Measurements from ENCODE around the gene ZFP36L1. TPM values are rescaled to one million over a fixed set of nuclear protein-coding genes. Genes with fewer than 3 reads are reported as not detected.

The ZFP36L1 gene
- total RNA-seq, 2 donors from 2014 or later, result 217 to 257 TPM

GRCh38 chr14:68781161-68782021 lies 11.5 kb downstream of the ZFP36L1 start:
- Mint-ChIP-seq H3K27me3 (no peaks in the 10 kb centered on the region), H3K36me3 (ENCODE audit: low read depth) (no peaks in the 10 kb centered on the region), H3K27ac (peak overlapping the region; percentile 96), H3K4me1 (peaks cover 54% of the 10 kb centered on the region), H3K4me3 (peak overlapping the region; percentile 90)
- DNase-seq (peak in 2 of 3 donors; percentile 51 to 56), ATAC-seq (peak; percentile 74)
- no peaks in the 10 kb centered on the region for H3K9me3 ChIP-seq (ENCODE audit: control insufficient read depth, low read length, poor library complexity, severe bottlenecking)

GRCh38 chr14:68780358-68781160 lies 12.3 kb downstream of the ZFP36L1 start:
- peak overlapping the region; percentile 90 for H3K4me3 Mint-ChIP-seq
- H3K27ac Mint-ChIP-seq, result peak overlapping the region; percentile 96
- no peaks in the 10 kb centered on the region for H3K27me3 Mint-ChIP-seq
- ATAC-seq, result peak; percentile 33
- H3K4me1 Mint-ChIP-seq, result peaks cover 48% of the 10 kb centered on the region
- H3K36me3 Mint-ChIP-seq (ENCODE audit: low read depth), result no peaks in the 10 kb centered on the region
- peaks cover under 1% of the 10 kb centered on the region for H3K9me3 ChIP-seq (ENCODE audit: control insufficient read depth, low read length, poor library complexity, severe bottlenecking)
- DNase-seq, result no peak

- H3K4me3 Mint-ChIP-seq, result peak overlapping the region; percentile 90
- DNase-seq (peak in 1 of 3 donors; percentile 43), ATAC-seq (peak; percentile 55)
- H3K9me3 ChIP-seq (ENCODE audit: control insufficient read depth, low read length, poor library complexity, severe bottlenecking), result peaks cover 3% of the 10 kb centered on the region
- peak overlapping the region; percentile 96 for H3K27ac Mint-ChIP-seq
- no peaks in the 10 kb centered on the region for H3K27me3 Mint-ChIP-seq
- peaks cover 46% of the 10 kb centered on the region for H3K4me1 Mint-ChIP-seq
- H3K36me3 Mint-ChIP-seq (ENCODE audit: low read depth), result no peaks in the 10 kb centered on the region
Observed at GRCh38 chr14:68779761-68780323, 13.0 kb downstream of the ZFP36L1 start.

DNA sequence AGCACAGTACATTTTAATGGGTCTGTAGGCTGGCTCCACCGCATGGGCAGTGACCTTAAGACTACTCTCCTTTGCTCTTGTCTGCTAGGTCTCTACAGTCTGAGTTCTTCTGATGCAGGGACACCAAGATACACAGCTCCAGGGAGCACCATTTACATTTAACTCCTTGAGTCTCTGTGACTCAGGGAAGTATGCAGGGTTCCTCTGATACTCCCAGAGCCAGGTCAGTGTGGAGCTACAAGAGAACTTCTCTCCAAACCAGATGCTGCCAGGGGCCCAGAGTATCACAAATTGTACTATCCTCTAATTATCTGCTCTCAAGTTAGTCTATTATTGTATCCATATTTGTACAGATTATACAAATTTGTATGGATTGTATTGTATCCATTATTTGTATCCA lies 15.2 kb downstream of the ZFP36L1 start:
- no peaks in the 10 kb centered on the region for H3K27me3 Mint-ChIP-seq
- no peak overlapping the region for H3K4me3 Mint-ChIP-seq
- peaks cover 52% of the 10 kb centered on the region for H3K4me1 Mint-ChIP-seq
- no peak for ATAC-seq
- DNase-seq, result no peak
- H3K36me3 Mint-ChIP-seq (ENCODE audit: low read depth), result no peaks in the 10 kb centered on the region
- peak overlapping the region; percentile 96 for H3K27ac Mint-ChIP-seq
- H3K9me3 ChIP-seq (ENCODE audit: control insufficient read depth, low read length, poor library complexity, severe bottlenecking), result peaks cover 3% of the 10 kb centered on the region

DNA sequence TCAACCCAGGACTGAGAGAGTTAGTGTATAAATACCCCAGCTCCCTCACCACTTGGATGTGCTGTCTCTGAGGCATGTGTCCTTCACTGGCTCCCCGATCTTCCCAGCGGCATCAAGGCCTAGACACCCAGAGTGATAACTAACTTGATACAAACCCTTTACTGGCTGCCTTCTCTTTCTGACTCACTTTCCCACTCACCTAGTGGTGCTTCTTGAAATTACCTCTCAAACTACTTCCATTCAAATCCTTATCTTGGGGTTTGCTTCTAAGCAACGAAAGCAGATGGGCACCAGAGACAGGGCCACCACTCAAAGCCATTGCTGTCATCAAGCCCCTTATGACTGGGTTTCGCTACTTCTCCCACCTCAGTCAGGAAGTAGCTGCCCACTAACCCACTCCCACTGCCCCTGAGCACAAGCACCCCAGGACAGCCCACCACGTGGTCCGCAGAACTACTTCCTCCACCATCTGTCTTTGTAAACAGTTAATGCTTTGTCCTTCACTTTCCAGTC lies 17.2 kb downstream of the ZFP36L1 start:
- Mint-ChIP-seq H3K27ac (peak overlapping the region; percentile 57), H3K4me1 (peaks cover 53% of the 10 kb centered on the region), H3K27me3 (no peaks in the 10 kb centered on the region), H3K4me3 (no peak overlapping the region), H3K36me3 (ENCODE audit: low read depth) (no peaks in the 10 kb centered on the region)
- DNase-seq (no peak), ATAC-seq (no peak)
- H3K9me3 ChIP-seq (ENCODE audit: control insufficient read depth, low read length, poor library complexity, severe bottlenecking), result peaks cover 3% of the 10 kb centered on the region

GRCh38 chr14:68774771-68775613 lies 17.9 kb downstream of the ZFP36L1 start:
- Mint-ChIP-seq H3K4me3 (no peak overlapping the region), H3K36me3 (ENCODE audit: low read depth) (no peaks in the 10 kb centered on the region), H3K27me3 (no peaks in the 10 kb centered on the region), H3K27ac (no peak overlapping the region), H3K4me1 (peaks cover 53% of the 10 kb centered on the region)
- peaks cover 3% of the 10 kb centered on the region for H3K9me3 ChIP-seq (ENCODE audit: control insufficient read depth, low read length, poor library complexity, severe bottlenecking)
- no peak for DNase-seq
- no peak for ATAC-seq

DNA sequence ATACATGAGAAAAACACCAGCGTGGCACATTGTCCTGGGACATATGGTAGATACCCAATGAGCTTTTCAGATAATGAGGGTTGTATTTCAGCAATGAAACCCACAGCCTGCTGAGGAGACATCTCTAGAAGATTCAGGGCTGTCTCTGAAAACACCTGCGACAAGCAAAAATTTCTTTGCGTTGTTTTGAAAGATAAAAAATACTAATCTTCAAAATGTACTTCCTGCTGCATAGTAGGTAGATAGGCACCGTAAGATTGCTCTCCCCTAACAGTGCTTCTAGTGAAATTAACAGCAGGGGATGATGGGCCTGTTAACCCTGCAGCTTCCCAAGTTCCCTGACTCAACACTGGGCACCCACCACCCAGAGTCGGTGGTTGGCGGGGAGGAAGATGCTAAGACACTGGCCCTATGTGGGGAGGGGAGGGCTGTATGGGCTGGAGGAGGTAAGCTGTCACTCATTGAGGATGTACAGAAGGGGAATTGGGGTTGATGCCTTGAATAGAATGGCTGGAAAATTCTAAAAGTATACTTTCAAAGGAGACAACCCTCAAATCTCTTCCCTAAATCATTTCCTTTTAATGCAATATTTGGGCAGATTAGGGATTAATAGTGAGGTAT lies 20.0 kb downstream of the ZFP36L1 start:
- ATAC-seq (peak; percentile 64), DNase-seq (no peak)
- Mint-ChIP-seq H3K4me3 (peak overlapping the region; percentile 60), H3K36me3 (ENCODE audit: low read depth) (no peaks in the 10 kb centered on the region), H3K27me3 (no peaks in the 10 kb centered on the region), H3K27ac (peak overlapping the region; percentile 90), H3K4me1 (peaks cover 38% of the 10 kb centered on the region)
- peaks cover 3% of the 10 kb centered on the region for H3K9me3 ChIP-seq (ENCODE audit: control insufficient read depth, low read length, poor library complexity, severe bottlenecking)

- Mint-ChIP-seq H3K4me3 (peak overlapping the region; percentile 75), H3K36me3 (ENCODE audit: low read depth) (no peaks in the 10 kb centered on the region), H3K27me3 (no peaks in the 10 kb centered on the region), H3K27ac (peak overlapping the region; percentile 88), H3K4me1 (peaks cover 37% of the 10 kb centered on the region)
- ATAC-seq (peak; percentile 67), DNase-seq (no peak)
- peaks cover 3% of the 10 kb centered on the region for H3K9me3 ChIP-seq (ENCODE audit: control insufficient read depth, low read length, poor library complexity, severe bottlenecking)
Observed at GRCh38 chr14:68771631-68772030, 21.2 kb downstream of the ZFP36L1 start.

- no peaks in the 10 kb centered on the region for H3K36me3 Mint-ChIP-seq (ENCODE audit: low read depth)
- peak overlapping the region; percentile 88 for H3K27ac Mint-ChIP-seq
- H3K4me3 Mint-ChIP-seq, result peak overlapping the region; percentile 75
- peaks cover 3% of the 10 kb centered on the region for H3K9me3 ChIP-seq (ENCODE audit: control insufficient read depth, low read length, poor library complexity, severe bottlenecking)
- H3K27me3 Mint-ChIP-seq, result no peaks in the 10 kb centered on the region
- DNase-seq, result no peak
- no peak for ATAC-seq
- peaks cover 40% of the 10 kb centered on the region for H3K4me1 Mint-ChIP-seq
Observed at GRCh38 chr14:68770553-68771286, 22.1 kb downstream of the ZFP36L1 start.

GRCh38 chr14:68770051-68770450 lies 22.8 kb downstream of the ZFP36L1 start:
- H3K27ac Mint-ChIP-seq, result peak overlapping the region; percentile 79
- DNase-seq (no peak), ATAC-seq (no peak)
- peaks cover 40% of the 10 kb centered on the region for H3K4me1 Mint-ChIP-seq
- H3K27me3 Mint-ChIP-seq, result no peaks in the 10 kb centered on the region
- no peaks in the 10 kb centered on the region for H3K9me3 ChIP-seq (ENCODE audit: control insufficient read depth, low read length, poor library complexity, severe bottlenecking)
- H3K36me3 Mint-ChIP-seq (ENCODE audit: low read depth), result no peaks in the 10 kb centered on the region
- no peak overlapping the region for H3K4me3 Mint-ChIP-seq

DNA sequence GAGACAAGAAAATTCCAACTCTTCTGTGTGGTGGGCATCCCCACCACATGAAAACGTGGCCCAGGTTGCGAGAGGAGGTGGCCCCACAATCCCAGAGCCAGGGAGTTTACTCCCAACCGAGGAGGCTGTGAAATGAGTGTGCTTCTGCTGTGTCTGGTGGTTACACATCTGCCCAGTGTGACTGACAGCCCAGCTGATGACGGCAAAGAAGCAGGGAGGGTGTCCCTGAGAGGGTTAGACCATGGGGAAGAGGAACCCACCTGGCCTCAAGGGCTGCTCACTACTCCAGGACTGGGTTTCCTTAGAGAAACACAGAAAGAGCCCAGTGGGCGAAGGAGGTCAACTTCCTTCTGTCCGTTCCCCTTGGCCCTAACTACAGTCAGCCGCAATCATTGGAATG lies 24.6 kb downstream of the ZFP36L1 start:
- H3K4me1 Mint-ChIP-seq, result peaks cover 39% of the 10 kb centered on the region

More for the DNA sequence above, 24.6 kb downstream of the ZFP36L1 start:
- DNase-seq (no peak), ATAC-seq (no peak)
- H3K27ac Mint-ChIP-seq, result no peak overlapping the region
- H3K27me3 Mint-ChIP-seq, result no peaks in the 10 kb centered on the region
- H3K36me3 Mint-ChIP-seq (ENCODE audit: low read depth), result no peaks in the 10 kb centered on the region
- no peak overlapping the region for H3K4me3 Mint-ChIP-seq
- no peaks in the 10 kb centered on the region for H3K9me3 ChIP-seq (ENCODE audit: control insufficient read depth, low read length, poor library complexity, severe bottlenecking)
